Gastroesophageal sphincter (tissue), 4 donors: Measurements from ENCODE around the gene EXOC3L1. TPM values are rescaled to one million over a fixed set of nuclear protein-coding genes. Genes with fewer than 3 reads are reported as not detected.
A peak's percentile ranks its signal among the peaks of the same experiment; 100 is the strongest.

ENCODE experiments used
- ATAC-seq: fragments of 150-250 bp; one replicate; pipeline ENCODE4 v1.9.1; 2016; ENCODE audit warnings: mild to moderate bottlenecking, moderate library complexity
- H3K27ac ChIP-seq, 4 donors: fragments of 200-600 bp; sonication (generic) in 3 of 4; 1 replicate in 3 of 4; 2 replicates in 1 of 4; pipeline ENCODE4 v1.5.1; 2016 to 2019
- H3K27me3 ChIP-seq: fragments of 200-600 bp; sonication (generic); one replicate; pipeline ENCODE4 v1.5.1; 2019
- H3K36me3 ChIP-seq, 2 donors: fragments of 200-600 bp; sonication (generic); one replicate each; pipeline ENCODE4 v1.5.1; 2019; ENCODE audit warnings: control low read depth in 1 of 2
- H3K4me1 ChIP-seq, 3 donors: fragments of 200-600 bp; sonication (generic); 1 replicate in 2 of 3; 2 replicates in 1 of 3; pipeline ENCODE4 v1.5.1; 2016 to 2019; ENCODE audit warnings: control low read depth in 2 of 3
- H3K4me3 ChIP-seq, 2 donors: fragments of 200-600 bp; sonication (generic); one replicate each; pipeline ENCODE4 v1.5.1; 2019; ENCODE audit warnings: mild to moderate bottlenecking in 1 of 2, moderate library complexity in 1 of 2
- H3K9me3 ChIP-seq, 3 donors: fragments of 200-600 bp; sonication (generic); one replicate each; pipeline ENCODE4 v1.5.1; 2017 to 2019; ENCODE audit warnings: control low read depth in 2 of 3
- EP300 ChIP-seq: sonication (generic); formaldehyde crosslinking; IDR thresholded peaks from one replicate; pipeline ENCODE4 v1.6.1; 2017; ENCODE audit warnings: antibody characterized with exemption, mild to moderate bottlenecking
- POLR2A ChIP-seq, 2 donors: fragments of 450-650 bp; IDR thresholded peaks; one replicate each; pipeline ENCODE4 v1.6.1; 2017; ENCODE audit warnings: antibody characterized with exemption in 2 of 2, mild to moderate bottlenecking in 2 of 2, moderate library complexity in 1 of 2
- POLR2AphosphoS5 ChIP-seq: sonication (generic); formaldehyde crosslinking; IDR thresholded peaks from one replicate; pipeline ENCODE4 v1.6.1; 2017; ENCODE audit warnings: antibody characterized with exemption
- WGBS, 2 donors: methylation state at CpG; one replicate each; pipeline ENCODE4 v1.1.5; 2018; ENCODE audit warnings: low coverage in 1 of 2; 5-methylcytosine and 5-hydroxymethylcytosine counted together
- total RNA-seq, 4 donors: library from RNA; depleted of rRNA; stranded (reverse); fragments of >200 nt; gene quantifications; one replicate each; pipeline ENCODE4 v1.1.0, GENCODE V29; 2016
- TF ChIP-seq, protein P1 (sequence below), 4 experiments: fragments of 200-600 bp in 2 of 4; fragments of 450-650 bp in 2 of 4; sonication (generic) in 1 of 4; IDR thresholded peaks; one replicate each; pipeline ENCODE4 v1.5.1; 2017 to 2019; ENCODE audit warnings: antibody characterized with exemption in 4 of 4, mild to moderate bottlenecking in 2 of 4, moderate library complexity in 2 of 4

Gene EXOC3L1
- total RNA-seq, 4 donors from 2014 or later, result 1.6 to 6.1 (median 2.6) TPM

DNA sequence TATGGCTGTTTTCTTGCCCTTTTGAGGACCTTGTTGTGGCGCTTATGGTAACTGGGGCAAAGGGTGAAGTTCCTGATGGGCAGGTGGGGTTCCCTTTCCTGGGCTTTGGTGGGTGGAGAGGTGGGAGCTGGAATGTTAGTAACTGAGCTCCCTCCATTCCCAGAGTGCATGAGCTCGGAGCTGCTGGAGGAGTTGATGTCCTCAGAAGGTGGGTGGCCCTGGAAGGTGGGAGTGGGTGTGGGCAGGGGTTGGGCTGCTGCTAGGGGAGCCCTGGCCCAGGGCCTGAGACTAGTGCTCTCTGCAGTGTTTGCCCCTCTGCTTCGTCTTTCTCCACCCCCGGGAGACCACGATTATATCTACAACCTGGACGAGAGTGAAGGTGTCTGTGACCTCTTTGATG is 7.8 kb upstream of the EXOC3L1 start:
- H3K27ac ChIP-seq, result no peak overlapping the region
- no peak for ATAC-seq
- no peaks in the 10 kb centered on the region for H3K9me3 ChIP-seq
- no peaks in the 10 kb centered on the region for H3K27me3 ChIP-seq
- WGBS, 2 donors, result 100% methylated on average over 1 of the region's 6 CpGs; no CpG with 5 or more reads in 1 of the 2 donors
- peaks cover 0 to 53% (median 20%) of the 10 kb centered on the region in 3 donors for H3K4me1 ChIP-seq
- TF ChIP-seq POLR2A (IDR thresholded peaks at IDR 0.05) (no peak), EP300 (no peak), POLR2AphosphoS5 (no peak)
- TF ChIP-seq, protein P1, sequence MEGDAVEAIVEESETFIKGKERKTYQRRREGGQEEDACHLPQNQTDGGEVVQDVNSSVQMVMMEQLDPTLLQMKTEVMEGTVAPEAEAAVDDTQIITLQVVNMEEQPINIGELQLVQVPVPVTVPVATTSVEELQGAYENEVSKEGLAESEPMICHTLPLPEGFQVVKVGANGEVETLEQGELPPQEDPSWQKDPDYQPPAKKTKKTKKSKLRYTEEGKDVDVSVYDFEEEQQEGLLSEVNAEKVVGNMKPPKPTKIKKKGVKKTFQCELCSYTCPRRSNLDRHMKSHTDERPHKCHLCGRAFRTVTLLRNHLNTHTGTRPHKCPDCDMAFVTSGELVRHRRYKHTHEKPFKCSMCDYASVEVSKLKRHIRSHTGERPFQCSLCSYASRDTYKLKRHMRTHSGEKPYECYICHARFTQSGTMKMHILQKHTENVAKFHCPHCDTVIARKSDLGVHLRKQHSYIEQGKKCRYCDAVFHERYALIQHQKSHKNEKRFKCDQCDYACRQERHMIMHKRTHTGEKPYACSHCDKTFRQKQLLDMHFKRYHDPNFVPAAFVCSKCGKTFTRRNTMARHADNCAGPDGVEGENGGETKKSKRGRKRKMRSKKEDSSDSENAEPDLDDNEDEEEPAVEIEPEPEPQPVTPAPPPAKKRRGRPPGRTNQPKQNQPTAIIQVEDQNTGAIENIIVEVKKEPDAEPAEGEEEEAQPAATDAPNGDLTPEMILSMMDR (IDR thresholded peaks at IDR 0.05), result no peak
- H3K36me3 ChIP-seq, result peaks cover 0 to 82% of the 10 kb centered on the region in 2 donors
- H3K4me3 ChIP-seq, result no peak overlapping the region

DNA sequence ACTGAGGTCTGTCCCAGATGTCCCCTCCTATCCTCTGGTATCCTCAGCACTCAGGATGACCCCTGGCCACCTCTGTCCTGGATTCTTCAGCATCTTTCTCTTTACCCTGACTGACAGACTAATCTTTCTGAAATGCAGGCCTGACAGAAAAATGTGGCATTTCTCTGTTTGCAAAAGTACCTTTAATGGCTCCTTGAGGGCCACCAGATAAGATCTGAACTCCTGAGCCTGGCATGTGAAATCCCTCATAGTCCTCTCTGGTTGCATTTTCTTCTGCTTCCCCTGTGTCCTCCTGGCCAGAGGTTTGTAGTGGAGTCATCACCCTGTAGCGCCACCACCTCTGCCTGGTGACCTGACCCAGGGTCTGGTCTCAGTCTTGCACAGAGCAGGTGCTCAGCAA is 6.9 kb upstream of the EXOC3L1 start:
- Histone ChIP-seq H3K4me1 (peaks cover 0 to 58% (median 22%) of the 10 kb centered on the region in 3 donors), H3K27ac (no peak overlapping the region), H3K27me3 (no peaks in the 10 kb centered on the region), H3K36me3 (peaks cover 0 to 74% of the 10 kb centered on the region in 2 donors), H3K9me3 (no peaks in the 10 kb centered on the region), H3K4me3 (no peak overlapping the region)
- no CpG with 5 or more reads among the region's 1 CpG for WGBS, 2 donors
- ATAC-seq, result no peak
- TF ChIP-seq, protein P1 (IDR thresholded peaks at IDR 0.05), result no peak
- TF ChIP-seq POLR2A (IDR thresholded peaks at IDR 0.05) (no peak), EP300 (no peak), POLR2AphosphoS5 (no peak)

DNA sequence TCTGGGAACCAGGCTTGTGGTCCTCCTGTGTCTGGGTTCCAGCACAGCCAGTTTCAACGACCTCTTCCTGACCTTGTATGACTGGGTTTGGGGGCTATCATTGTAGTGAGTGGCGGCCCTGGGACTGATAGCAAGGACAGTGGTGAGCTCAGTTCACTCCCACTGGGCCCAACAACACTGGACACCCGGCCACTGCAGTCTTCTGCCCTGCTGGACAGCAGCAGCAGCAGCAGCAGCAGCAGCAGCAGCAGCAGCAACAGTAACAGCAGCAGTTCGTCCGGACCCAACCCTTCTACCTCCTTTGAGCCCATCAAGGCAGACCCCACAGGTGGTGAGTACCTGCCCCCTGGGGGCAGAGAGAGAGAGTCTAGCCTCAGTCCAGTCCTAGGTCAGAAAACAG is 5.7 kb upstream of the EXOC3L1 start:
- Histone ChIP-seq H3K36me3 (peaks cover 0 to 65% of the 10 kb centered on the region in 2 donors), H3K27ac (no peak overlapping the region), H3K4me1 (peaks cover 0 to 70% (median 28%) of the 10 kb centered on the region in 3 donors), H3K9me3 (no peaks in the 10 kb centered on the region), H3K4me3 (no peak overlapping the region), H3K27me3 (no peaks in the 10 kb centered on the region)
- no peak for ATAC-seq
- TF ChIP-seq POLR2AphosphoS5 (no peak), POLR2A (IDR thresholded peaks at IDR 0.05) (no peak), EP300 (no peak)
- TF ChIP-seq, protein P1 (IDR thresholded peaks at IDR 0.05), result no peak
- WGBS, 2 donors, result 65% methylated on average over 2 of the region's 5 CpGs; no CpG with 5 or more reads in 1 of the 2 donors

DNA sequence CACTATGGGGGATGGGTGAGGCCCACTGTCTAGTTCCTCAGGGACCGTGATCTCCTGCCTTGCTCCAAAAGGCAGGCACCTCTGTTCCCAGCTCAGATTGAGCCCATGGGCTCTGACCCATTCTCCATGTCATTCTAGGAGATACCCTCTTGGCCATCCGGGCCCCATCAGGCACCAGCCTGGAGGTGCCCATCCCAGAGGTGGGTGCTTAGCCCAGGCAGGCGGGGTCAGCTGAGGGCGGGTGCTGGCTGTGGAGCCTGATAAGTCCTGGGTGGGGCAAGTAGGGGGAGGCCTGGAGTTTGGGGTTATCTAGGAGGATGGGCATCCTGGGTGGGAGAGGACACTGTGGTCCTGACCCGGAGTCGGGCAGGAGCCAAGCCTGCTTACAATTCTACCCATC is 4.3 kb upstream of the EXOC3L1 start:
- H3K9me3 ChIP-seq, result no peaks in the 10 kb centered on the region
- peaks cover 0 to 64% (median 25%) of the 10 kb centered on the region in 3 donors for H3K4me1 ChIP-seq
- no peaks in the 10 kb centered on the region for H3K27me3 ChIP-seq
- ATAC-seq, result no peak
- peaks cover 0 to 62% of the 10 kb centered on the region in 2 donors for H3K36me3 ChIP-seq
- WGBS, 2 donors, result no CpG with 5 or more reads among the region's 6 CpGs
- TF ChIP-seq POLR2AphosphoS5, result no peak
- no peak overlapping the region for H3K27ac ChIP-seq
- no peak overlapping the region for H3K4me3 ChIP-seq

DNA sequence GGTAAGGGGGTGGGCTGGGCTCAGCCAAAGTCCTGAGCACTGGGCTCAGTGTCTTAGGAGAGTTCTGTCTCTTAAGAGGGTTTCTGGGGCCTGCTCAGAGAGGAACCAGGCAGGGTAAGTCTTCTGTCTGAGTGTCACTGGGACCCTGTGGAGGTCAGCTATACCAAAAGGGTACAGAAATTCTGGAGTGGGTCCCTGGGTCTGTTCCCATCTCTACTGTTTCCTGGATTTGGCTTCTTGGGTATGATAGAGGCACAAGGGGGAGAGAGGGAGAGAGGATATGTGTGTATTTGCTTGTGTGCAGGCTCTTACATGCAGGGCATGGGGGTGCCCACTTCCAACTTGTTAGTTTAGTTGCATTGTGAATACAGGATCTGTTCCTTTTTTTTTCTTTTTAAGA is 3.6 kb upstream of the EXOC3L1 start:
- Histone ChIP-seq H3K27me3 (no peaks in the 10 kb centered on the region), H3K9me3 (no peaks in the 10 kb centered on the region), H3K4me3 (peak overlapping the region in 1 of 2 donors; percentile 83), H3K4me1 (peaks cover 0 to 57% (median 21%) of the 10 kb centered on the region in 3 donors), H3K27ac (peak overlapping the region in 1 of 4 donors; percentile 84), H3K36me3 (peaks cover 0 to 55% of the 10 kb centered on the region in 2 donors)
- TF ChIP-seq POLR2AphosphoS5 (no peak), POLR2A (IDR thresholded peaks at IDR 0.05) (no peak), EP300 (no peak)
- TF ChIP-seq, protein P1 (IDR thresholded peaks at IDR 0.05), result no peak
- no peak for ATAC-seq
